Endothelial cell (in vitro differentiated cells): ENCODE measurements around the gene DLL4. TPM values are rescaled to one million over a fixed set of nuclear protein-coding genes. Genes with fewer than 3 reads are reported as not detected.

ENCODE experiments used
- DNase-seq: peaks from one replicate; pipeline ENCODE4 v3.0.0; 2021; ENCODE audit warnings: low spot score
- H3K27ac Mint-ChIP-seq: one replicate; pipeline ENCODE4 v1.8.0; 2021; ENCODE audit warnings: mixed read lengths, inconsistent platforms; ENCODE audit not compliant: unreplicated experiment
- H3K27me3 Mint-ChIP-seq: one replicate; pipeline ENCODE4 v1.8.0; 2021; ENCODE audit warnings: mild to moderate bottlenecking, moderate library complexity, mixed read lengths, inconsistent platforms; ENCODE audit not compliant: unreplicated experiment
- H3K36me3 Mint-ChIP-seq: one replicate; pipeline ENCODE4 v1.8.0; 2021; ENCODE audit warnings: mild to moderate bottlenecking, low read depth, mixed read lengths, inconsistent platforms; ENCODE audit not compliant: unreplicated experiment
- H3K4me1 Mint-ChIP-seq: one replicate; pipeline ENCODE4 v1.8.0; 2021; ENCODE audit warnings: mild to moderate bottlenecking, mixed read lengths, inconsistent platforms; ENCODE audit not compliant: unreplicated experiment
- H3K4me3 Mint-ChIP-seq: one replicate; pipeline ENCODE4 v1.8.0; 2021; ENCODE audit warnings: mild to moderate bottlenecking, mixed read lengths, inconsistent platforms; ENCODE audit not compliant: unreplicated experiment
- H3K9me3 Mint-ChIP-seq: one replicate; pipeline ENCODE4 v1.8.0; 2021; ENCODE audit warnings: mixed read lengths, inconsistent platforms; ENCODE audit not compliant: unreplicated experiment
- CTCF ChIP-seq: fragments of 200-600 bp; sonication (generic); IDR thresholded peaks from one replicate; pipeline ENCODE4 v1.5.0; 2021; ENCODE audit warnings: antibody characterized with exemption; ENCODE audit not compliant: unreplicated experiment
- total RNA-seq: library from RNA; stranded (reverse); fragmentation: NEBNext Ultra II Directional; extraction: Animal tissue kit (Norgen Biotek cat#: 25700); gene quantifications from one replicate; pipeline ENCODE4 v1.2.1, GENCODE V29; 2021; ENCODE audit not compliant: unreplicated experiment

Gene DLL4
- total RNA-seq, 1 donor from 2014 or later, result 257 TPM

- Mint-ChIP-seq H3K4me3 (no peak overlapping the region), H3K9me3 (no peaks in the 10 kb centered on the region), H3K4me1 (peaks cover 43% of the 10 kb centered on the region), H3K27me3 (peaks cover 22% of the 10 kb centered on the region), H3K36me3 (peaks cover 40% of the 10 kb centered on the region), H3K27ac (peak overlapping the region; percentile 94)
- peak; percentile 95 for DNase-seq
- peak; percentile 39 for TF ChIP-seq CTCF
These were observed 12.6 kb downstream of the DLL4 start for GRCh38 chr15:40941528-40942336.

- Mint-ChIP-seq H3K27me3 (peaks cover 19% of the 10 kb centered on the region), H3K9me3 (no peaks in the 10 kb centered on the region), H3K27ac (peak overlapping the region; percentile 81), H3K36me3 (peaks cover 33% of the 10 kb centered on the region), H3K4me1 (peaks cover 38% of the 10 kb centered on the region), H3K4me3 (peak overlapping the region; percentile 80)
- DNase-seq, result no peak
- TF ChIP-seq CTCF, result no peak
These were observed 13.3 kb downstream of the DLL4 start for GRCh38 chr15:40942337-40942854.

- peaks cover 19% of the 10 kb centered on the region for H3K27me3 Mint-ChIP-seq
- DNase-seq, result no peak
- peaks cover 37% of the 10 kb centered on the region for H3K4me1 Mint-ChIP-seq
- H3K36me3 Mint-ChIP-seq, result peaks cover 30% of the 10 kb centered on the region
- peak overlapping the region; percentile 81 for H3K27ac Mint-ChIP-seq
- peak overlapping the region; percentile 80 for H3K4me3 Mint-ChIP-seq
- H3K9me3 Mint-ChIP-seq, result no peaks in the 10 kb centered on the region
- no peak for TF ChIP-seq CTCF
These were observed 13.7 kb downstream of the DLL4 start for GRCh38 chr15:40942878-40943277.

- H3K36me3 Mint-ChIP-seq, result peaks cover 24% of the 10 kb centered on the region
- TF ChIP-seq CTCF, result no peak
- no peak for DNase-seq
These were observed 14.7 kb downstream of the DLL4 start for GRCh38 chr15:40943764-40944365.

More at GRCh38 chr15:40943764-40944365, 14.7 kb downstream of the DLL4 start:
- Mint-ChIP-seq H3K9me3 (no peaks in the 10 kb centered on the region), H3K4me1 (peaks cover 36% of the 10 kb centered on the region), H3K27me3 (peaks cover 19% of the 10 kb centered on the region), H3K4me3 (no peak overlapping the region), H3K27ac (peak overlapping the region; percentile 42)
